K562 treated with DMSO at 1 percent for 12 hours (cell line): ENCODE results near the gene FUT2. TPM values are rescaled to one million over a fixed set of nuclear protein-coding genes. Genes with fewer than 3 reads are reported as not detected.

ENCODE experiments used
- total RNA-seq: library from RNA; unstranded; fragments of 300-600 nt; gene quantifications from 2 replicates; pipeline ENCODE4 v1.2.3, GENCODE V29; 2022; ENCODE audit not compliant: insufficient read depth

Gene FUT2
- total RNA-seq: 0.23 TPM in 1 of 2 replicates, not detected in the other

GRCh38 chr19:48695743-48696352, at the start of gene FUT2:
Gene FUT2 (plus strand): TSS chr19:48695971. CDS start chr19:48702957, 6,986 bp downstream.

GRCh38 chr19:48646001-48646721, 49.6 kb upstream of the FUT2 start, which contains the start of gene CA11:
Gene CA11 (minus strand): TSS chr19:48646187. CDS start chr19:48645632, 555 bp downstream.

GRCh38 chr19:48672994-48673393, 22.8 kb upstream of the FUT2 start, which contains the start of gene NTN5:
Gene NTN5 (minus strand): TSS chr19:48673017. CDS start chr19:48670986, 2,031 bp downstream.

GRCh38 chr19:48719263-48720171, 23.7 kb downstream of the FUT2 start, which contains the start of gene MAMSTR:
Gene MAMSTR (minus strand): TSS chr19:48719725. CDS start chr19:48719031, 694 bp downstream.

GRCh38 chr19:48740164-48740972, 44.6 kb downstream of the FUT2 start, which contains the start of gene RASIP1:
Gene RASIP1 (minus strand): TSS chr19:48740610. CDS start chr19:48740282, 328 bp downstream.

GRCh38 chr19:48746738-48747575, 51.2 kb downstream of the FUT2 start, which contains the start of gene IZUMO1:
Gene IZUMO1 (minus strand): TSS chr19:48746909. CDS start chr19:48745859, 1,050 bp downstream.

GRCh38 chr19:48752496-48753365, 57.0 kb downstream of the FUT2 start, which contains the start of gene FUT1:
Gene FUT1 (minus strand): TSS chr19:48752641. CDS start chr19:48751281, 1,360 bp downstream.

GRCh38 chr19:48755084-48755641, 59.4 kb downstream of the FUT2 start, which contains the start of gene FGF21:
Gene FGF21 (plus strand): TSS chr19:48755524. CDS start chr19:48756237, 713 bp downstream.

Other genes starting within 250 kb of the FUT2 start
- 12.5 and 27.2 TPM in 2 replicates for gene GRWD1, start 250.0 kb upstream of the FUT2 start, total RNA-seq
- 2.3 and 2.4 TPM in 2 replicates for gene KCNJ14, start 240.4 kb upstream of the FUT2 start, total RNA-seq
- gene CYTH2, start 226.6 kb upstream of the FUT2 start, total RNA-seq: 56.5 and 72.5 TPM in 2 replicates
- gene LMTK3, start 184.1 kb upstream of the FUT2 start, total RNA-seq: 8.5 and 9.9 TPM in 2 replicates
- gene SULT2B1, start 143.8 kb upstream of the FUT2 start, total RNA-seq: 1.0 and 2.0 TPM in 2 replicates
- gene SPACA4, start 89.2 kb upstream of the FUT2 start, total RNA-seq: not detected in 2 replicates
- 1.2 TPM in 1 of 2 replicates, not detected in the other for gene FAM83E, start 80.9 kb upstream of the FUT2 start, total RNA-seq
- 5,080 and 6,810 TPM in 2 replicates for gene RPL18, start 76.8 kb upstream of the FUT2 start, total RNA-seq
- gene SPHK2, start 76.5 kb upstream of the FUT2 start, total RNA-seq: 7.6 and 8.2 TPM in 2 replicates
- 17.4 and 19.1 TPM in 2 replicates for gene DBP, start 58.6 kb upstream of the FUT2 start, total RNA-seq
- gene CA11, start 49.8 kb upstream of the FUT2 start, total RNA-seq: 14.8 and 24.9 TPM in 2 replicates
- 0.96 and 0.98 TPM in 2 replicates for gene NTN5, start 23.0 kb upstream of the FUT2 start, total RNA-seq
- 0.63 and 0.79 TPM in 2 replicates for gene MAMSTR, start 23.8 kb downstream of the FUT2 start, total RNA-seq
- gene RASIP1, start 44.6 kb downstream of the FUT2 start, total RNA-seq: 8.6 and 9.0 TPM in 2 replicates
- 0.42 and 0.94 TPM in 2 replicates for gene IZUMO1, start 50.9 kb downstream of the FUT2 start, total RNA-seq
- 3.7 and 11.7 TPM in 2 replicates for gene FUT1, start 56.7 kb downstream of the FUT2 start, total RNA-seq
- gene FGF21, start 59.6 kb downstream of the FUT2 start, total RNA-seq: not detected in 2 replicates
- 67.2 and 83.7 TPM in 2 replicates for gene BCAT2, start 115.1 kb downstream of the FUT2 start, total RNA-seq
- 0.88 and 0.99 TPM in 2 replicates for gene HSD17B14, start 140.5 kb downstream of the FUT2 start, total RNA-seq
- 29.6 and 35.9 TPM in 2 replicates for gene PLEKHA4, start 172.6 kb downstream of the FUT2 start, total RNA-seq
- gene PPP1R15A, start 176.4 kb downstream of the FUT2 start, total RNA-seq: 73.5 and 96.0 TPM in 2 replicates
- gene TULP2, start 202.8 kb downstream of the FUT2 start, total RNA-seq: 0.88 and 1.4 TPM in 2 replicates
- gene NUCB1, start 204.3 kb downstream of the FUT2 start, total RNA-seq: 224 and 349 TPM in 2 replicates
- 2.6 and 3.0 TPM in 2 replicates for gene DHDH, start 237.7 kb downstream of the FUT2 start, total RNA-seq